GM19043 (cell line): ENCODE measurements around the gene TEDC2.
"Not testable (repeated sequence)": the region's sequence is repeated elsewhere in the genome, so short reads cannot be mapped to it uniquely, and the experiment has no call there.

ENCODE experiments used
- ATAC-seq: cut with Tn5 transposase; IDR thresholded peaks from one replicate; pipeline ENCODE4 v1.9.1; 2021; ENCODE audit warnings: low read depth; ENCODE audit not compliant: unreplicated experiment

TEDC2 gene

GRCh38 chr16:2475413-2476344 lies 15.8 kb downstream of the TEDC2 start:
- ATAC-seq, result no peak

- no peak for ATAC-seq
These were observed 16.4 kb downstream of the TEDC2 start for GRCh38 chr16:2476345-2476720.

- no peak for ATAC-seq
These were observed 16.8 kb downstream of the TEDC2 start for GRCh38 chr16:2476741-2477140.

- no peak for ATAC-seq
These were observed 17.4 kb downstream of the TEDC2 start for GRCh38 chr16:2477327-2477726.

- no peak for ATAC-seq
These were observed 18.4 kb downstream of the TEDC2 start for GRCh38 chr16:2478279-2478678.

GRCh38 chr16:2479996-2480395 lies 20.1 kb downstream of the TEDC2 start:
- ATAC-seq, result not testable (repeated sequence)

- ATAC-seq, result no peak
These were observed 21.0 kb downstream of the TEDC2 start for GRCh38 chr16:2480948-2481347.

GRCh38 chr16:2481676-2482075 lies 21.8 kb downstream of the TEDC2 start:
- no peak for ATAC-seq

GRCh38 chr16:2482249-2482648 lies 22.3 kb downstream of the TEDC2 start:
- ATAC-seq, result no peak

GRCh38 chr16:2482708-2483534 lies 23.0 kb downstream of the TEDC2 start:
- ATAC-seq, result no peak

- no peak for ATAC-seq
These were observed 24.3 kb downstream of the TEDC2 start for GRCh38 chr16:2483939-2484897.

- ATAC-seq, result no peak
These were observed 25.1 kb downstream of the TEDC2 start for GRCh38 chr16:2484898-2485508.

GRCh38 chr16:2485811-2486507 lies 26.1 kb downstream of the TEDC2 start:
- no peak for ATAC-seq

GRCh38 chr16:2486645-2487516 lies 27.0 kb downstream of the TEDC2 start:
- ATAC-seq, result no peak

GRCh38 chr16:2487517-2487842 lies 27.6 kb downstream of the TEDC2 start:
- no peak for ATAC-seq

GRCh38 chr16:2487903-2488531 lies 28.1 kb downstream of the TEDC2 start:
- ATAC-seq, result no peak

GRCh38 chr16:2489581-2489980 lies 29.7 kb downstream of the TEDC2 start:
- ATAC-seq, result no peak
